GOT3 (cell line): ENCODE data around the gene B9D1.
A peak's percentile ranks its signal among the peaks of the same experiment; 100 is the strongest.

ENCODE experiments used
- DNase-seq: peaks from one replicate; lab custom pipeline; 2025; ENCODE audit warnings: mixed read lengths; lab: John Stamatoyannopoulos, UW

B9D1 gene

GRCh38 chr17:19388791-19389785, 26.6 kb upstream of the B9D1 start:
- no peak for DNase-seq

- no peak for DNase-seq
Observed at GRCh38 chr17:19387921-19388521, 25.5 kb upstream of the B9D1 start.

GRCh38 chr17:19386974-19387920, 24.7 kb upstream of the B9D1 start, which contains the start of gene MFAP4:
TSS of gene MFAP4 (minus strand) at chr17:19387190. CDS start at chr17:19387155, 35 bp downstream.
- no peak for DNase-seq

DNA sequence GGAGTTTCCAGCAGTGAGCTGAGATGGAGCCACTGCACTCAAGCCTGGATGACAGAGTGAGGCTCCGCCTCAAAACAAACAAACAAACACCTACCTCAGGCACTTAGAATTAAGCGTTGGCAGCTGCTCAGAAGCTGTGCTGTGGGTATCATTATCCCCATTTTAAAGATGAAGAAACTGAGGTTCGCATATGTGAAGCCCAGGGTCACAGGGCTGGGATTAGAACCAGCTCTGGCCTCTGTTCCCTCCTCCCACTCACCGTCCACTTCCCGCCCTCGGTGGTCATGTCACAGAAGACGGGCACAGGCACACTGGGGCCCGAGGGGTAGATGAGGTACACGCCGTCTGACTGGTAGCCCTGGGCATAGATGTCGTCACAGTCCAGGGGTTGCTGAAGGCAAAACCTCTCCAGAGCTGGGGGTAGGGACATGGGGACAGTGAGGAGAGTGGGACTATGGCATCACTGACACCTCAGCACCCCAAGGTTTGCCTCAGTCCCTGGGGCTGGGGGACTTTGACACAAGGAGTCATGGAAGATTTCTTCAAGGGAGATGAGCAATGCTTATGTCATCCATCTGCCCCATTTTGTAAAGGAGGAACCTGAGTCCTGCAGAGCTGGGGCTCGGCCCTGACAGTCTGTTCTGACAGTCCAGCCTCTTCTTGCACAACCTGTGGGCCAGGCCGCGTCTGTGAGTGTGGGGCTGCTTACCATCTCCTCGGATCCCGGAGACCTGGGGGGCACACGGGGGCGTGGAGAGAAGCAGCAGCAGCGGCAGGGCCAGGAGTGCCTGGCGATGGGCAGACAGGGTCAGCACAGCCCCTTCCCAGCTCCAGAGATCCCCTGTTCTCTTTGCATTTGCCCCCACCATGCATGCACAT, 23.8 kb upstream of the B9D1 start:
- no peak for DNase-seq

DNA sequence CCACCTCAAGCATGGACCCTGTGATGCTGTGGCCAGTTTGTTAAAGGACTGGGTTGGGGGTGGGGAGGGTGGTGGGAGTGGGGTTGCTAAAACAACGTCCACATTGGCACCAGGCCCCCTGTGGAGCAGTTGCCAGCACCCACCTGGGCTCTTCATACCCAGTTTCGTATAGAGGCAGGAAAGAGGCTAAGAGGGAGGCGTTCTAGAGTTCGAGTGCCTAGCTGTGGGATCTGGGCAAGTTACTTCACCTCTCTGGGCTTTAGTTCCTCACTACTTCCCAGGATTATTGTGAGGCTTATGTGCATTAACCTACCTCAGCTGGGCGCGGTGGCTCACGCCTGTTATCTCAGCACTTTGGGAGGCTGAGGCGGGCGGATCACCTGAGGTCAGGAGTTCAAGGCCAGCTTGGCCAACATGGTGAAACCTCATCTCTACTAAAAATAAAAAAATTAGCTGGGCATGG, 23.0 kb upstream of the B9D1 start:
- DNase-seq: no peak

- DNase-seq: no peak
Observed at GRCh38 chr17:19384723-19385391, 22.3 kb upstream of the B9D1 start.

DNA sequence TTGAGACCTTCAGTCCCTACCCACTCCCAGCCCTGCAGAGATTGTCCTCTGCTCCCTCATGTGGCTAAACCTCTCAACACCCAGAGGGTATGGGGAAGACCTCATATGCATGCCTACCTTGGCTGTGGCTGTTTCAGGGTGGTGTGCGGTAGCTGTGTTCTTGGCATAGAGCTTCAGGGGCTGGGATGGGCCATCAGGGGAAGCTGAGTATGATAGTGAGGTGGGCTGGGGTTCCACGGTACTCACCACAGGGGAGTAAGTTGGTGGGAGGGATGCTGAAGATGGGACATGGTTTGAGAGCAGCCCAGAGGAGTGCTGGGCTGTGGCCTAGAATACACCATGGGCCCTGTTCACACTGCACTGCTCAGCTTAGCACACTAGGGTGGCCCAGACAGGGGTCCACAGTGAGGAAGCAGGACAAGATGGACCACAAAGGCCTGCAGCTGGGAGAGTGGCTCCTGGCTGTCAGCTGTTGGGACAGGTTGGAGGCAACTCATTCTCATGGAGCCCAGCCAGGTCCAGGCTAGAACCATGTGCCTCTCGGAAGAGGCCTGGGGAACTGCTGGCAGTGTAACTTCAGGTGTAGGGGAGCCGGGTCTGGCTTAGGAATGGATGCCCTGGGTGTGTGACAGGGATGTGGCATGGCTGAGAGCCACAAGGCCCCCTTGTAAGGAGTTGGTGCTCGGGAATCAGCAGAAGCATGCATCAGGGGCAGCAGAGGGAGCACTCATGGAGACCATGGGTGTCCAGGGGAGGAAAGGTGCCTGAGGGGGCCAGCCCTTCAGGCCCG, 21.4 kb upstream of the B9D1 start:
- no peak for DNase-seq

DNA sequence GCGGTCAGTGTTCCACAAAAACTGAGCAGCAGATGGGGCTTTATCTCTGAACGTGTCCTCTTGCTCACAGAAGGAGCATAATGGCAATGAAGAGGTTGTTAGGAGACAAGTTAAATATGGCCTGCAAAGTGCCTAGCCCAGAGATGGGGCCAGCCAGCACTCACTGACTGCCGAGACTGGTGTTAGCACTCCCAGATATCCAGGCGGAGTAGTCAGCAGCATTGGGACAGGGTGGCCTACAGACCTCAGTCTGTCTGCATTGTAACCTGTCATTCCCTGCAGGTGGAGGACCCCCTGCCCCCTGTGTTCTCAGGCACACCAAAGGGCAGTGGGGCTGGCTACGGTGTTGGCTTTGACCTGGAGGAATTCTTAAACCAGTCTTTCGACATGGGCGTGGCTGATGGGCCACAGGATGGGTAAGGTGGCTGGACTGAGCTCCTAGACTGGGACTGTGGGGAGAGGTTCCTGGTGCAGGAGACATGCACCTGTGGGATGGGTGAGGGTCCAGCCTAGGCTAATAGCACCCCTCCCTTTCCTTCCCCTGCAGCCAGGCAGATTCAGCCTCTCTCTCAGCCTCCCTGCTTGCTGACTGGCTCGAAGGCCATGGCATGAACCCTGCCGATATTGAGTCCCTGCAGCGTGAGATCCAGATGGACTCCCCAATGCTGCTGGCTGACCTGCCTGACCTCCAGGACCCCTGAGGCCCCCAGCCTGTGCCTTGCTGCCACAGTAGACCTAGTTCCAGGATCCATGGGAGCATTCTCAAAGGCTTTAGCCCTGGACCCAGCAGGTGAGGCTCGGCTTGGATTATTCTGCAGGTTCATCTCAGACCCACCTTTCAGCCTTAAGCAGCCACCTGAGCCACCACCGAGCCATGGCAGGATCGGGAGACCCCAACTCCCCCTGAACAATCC, 20.3 kb upstream of the B9D1 start:
- DNase-seq: no peak

DNA sequence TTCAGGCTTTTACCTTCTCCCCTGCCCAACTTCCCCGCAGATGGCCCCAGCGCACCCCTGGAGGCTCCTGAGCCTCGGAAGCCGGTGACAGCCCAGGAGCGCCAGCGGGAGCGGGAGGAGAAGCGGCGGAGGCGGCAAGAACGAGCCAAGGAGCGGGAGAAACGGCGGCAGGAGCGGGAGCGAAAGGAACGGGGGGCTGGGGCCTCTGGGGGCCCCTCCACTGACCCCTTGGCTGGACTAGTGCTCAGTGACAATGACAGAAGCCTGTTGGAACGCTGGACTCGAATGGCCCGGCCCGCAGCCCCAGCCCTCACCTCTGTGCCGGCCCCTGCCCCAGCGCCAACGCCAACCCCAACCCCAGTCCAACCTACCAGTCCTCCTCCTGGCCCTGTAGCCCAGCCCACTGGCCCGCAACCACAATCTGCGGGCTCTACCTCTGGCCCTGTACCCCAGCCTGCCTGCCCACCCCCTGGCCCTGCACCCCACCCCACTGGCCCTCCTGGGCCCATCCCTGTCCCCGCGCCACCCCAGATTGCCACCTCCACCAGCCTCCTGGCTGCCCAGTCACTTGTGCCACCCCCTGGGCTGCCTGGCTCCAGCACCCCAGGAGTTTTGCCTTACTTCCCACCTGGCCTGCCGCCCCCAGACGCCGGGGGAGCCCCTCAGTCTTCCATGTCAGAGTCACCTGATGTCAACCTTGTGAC, 19.4 kb upstream of the B9D1 start:
- DNase-seq: no peak

DNA sequence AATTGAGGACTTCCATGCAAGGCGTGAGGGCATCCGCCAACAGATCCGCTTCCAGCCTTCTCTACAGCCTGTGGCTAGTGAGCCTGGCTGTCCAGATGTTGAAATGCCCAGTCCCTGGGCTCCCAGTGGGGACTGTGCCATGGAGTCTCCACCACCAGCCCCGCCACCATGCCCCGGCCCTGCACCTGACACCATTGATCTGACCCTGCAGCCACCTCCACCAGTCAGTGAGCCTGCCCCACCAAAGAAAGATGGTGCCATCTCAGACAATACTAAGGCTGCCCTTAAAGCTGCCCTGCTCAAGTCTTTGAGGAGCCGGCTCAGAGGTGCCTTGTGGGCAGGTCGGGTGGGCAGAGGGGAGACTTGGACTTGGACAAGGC, 18.8 kb upstream of the B9D1 start:
- no peak for DNase-seq

DNA sequence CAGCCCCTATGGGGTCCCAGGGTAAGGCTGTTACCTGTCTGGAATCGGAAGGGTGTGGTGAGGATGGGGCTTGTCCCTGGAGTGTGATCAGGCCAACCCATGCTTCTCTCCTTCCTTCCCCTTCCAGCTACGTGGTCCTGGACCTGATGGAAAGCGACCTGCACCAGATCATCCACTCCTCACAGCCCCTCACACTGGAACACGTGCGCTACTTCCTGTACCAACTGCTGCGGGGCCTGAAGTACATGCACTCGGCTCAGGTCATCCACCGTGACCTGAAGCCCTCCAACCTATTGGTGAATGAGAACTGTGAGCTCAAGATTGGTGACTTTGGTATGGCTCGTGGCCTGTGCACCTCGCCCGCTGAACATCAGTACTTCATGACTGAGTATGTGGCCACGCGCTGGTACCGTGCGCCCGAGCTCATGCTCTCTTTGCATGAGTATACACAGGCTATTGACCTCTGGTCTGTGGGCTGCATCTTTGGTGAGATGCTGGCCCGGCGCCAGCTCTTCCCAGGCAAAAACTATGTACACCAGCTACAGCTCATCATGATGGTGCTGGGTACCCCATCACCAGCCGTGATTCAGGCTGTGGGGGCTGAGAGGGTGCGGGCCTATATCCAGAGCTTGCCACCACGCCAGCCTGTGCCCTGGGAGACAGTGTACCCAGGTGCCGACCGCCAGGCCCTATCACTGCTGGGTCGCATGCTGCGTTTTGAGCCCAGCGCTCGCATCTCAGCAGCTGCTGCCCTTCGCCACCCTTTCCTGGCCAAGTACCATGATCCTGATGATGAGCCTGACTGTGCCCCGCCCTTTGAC, 18.2 kb upstream of the B9D1 start:
- DNase-seq: no peak

- no peak for DNase-seq
Observed at GRCh38 chr17:19379361-19380065, 17.0 kb upstream of the B9D1 start.

- no peak for DNase-seq
Observed at GRCh38 chr17:19378416-19379360, 16.2 kb upstream of the B9D1 start, which contains the start of gene MAPK7. TSS of gene MAPK7 (plus strand) at chr17:19378498. CDS start at chr17:19378901, 403 bp downstream.

DNA sequence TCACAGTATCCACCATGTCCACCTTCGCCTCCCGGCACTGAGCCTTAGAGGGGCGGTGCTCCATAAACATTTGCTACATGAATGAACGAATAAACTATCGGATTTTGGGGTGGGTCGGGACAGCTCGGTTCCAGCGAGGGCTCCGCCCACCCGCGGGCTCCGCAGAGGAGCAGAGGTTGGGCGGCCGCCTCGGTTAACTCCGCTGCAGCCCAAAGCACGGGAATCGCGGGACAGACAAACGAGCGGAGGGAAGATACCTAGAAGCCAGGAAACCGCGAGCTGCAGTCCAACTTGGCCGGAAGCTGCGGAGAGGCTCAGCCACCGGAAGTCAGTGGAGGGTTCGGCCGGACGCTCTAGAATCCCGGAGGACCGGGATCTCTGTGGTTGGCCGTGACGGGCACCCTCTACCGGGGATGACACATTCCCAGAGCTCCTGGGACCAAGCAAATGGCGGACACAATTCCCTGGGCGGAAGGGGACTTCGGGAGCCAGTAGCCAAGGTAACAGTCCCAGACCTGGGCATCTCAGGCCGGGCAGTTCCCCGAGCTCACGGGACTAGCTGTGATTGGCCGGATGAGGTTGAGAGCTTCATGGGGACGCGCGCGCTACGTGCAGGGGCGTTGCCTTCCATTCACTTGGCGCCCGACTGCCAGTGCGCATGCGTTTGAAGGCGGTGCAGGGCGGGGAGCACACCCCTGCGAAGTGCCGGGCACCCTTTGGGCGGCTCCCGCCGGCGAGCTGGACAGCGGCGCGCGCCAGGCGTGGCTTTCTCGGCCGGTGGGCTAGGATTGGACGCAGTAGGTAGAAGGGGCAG, 15.3 kb upstream of the B9D1 start:
- DNase-seq: peak; percentile 97
